Posterior cingulate gyrus (tissue), 11 donors: Measurements from ENCODE around the gene ARHGAP26.
A peak's percentile ranks its signal among the peaks of the same experiment; 100 is the strongest.

Source experiments
- DNase-seq, 10 donors: peaks; one replicate each; pipeline versions ENCODE4 v3.0.0 to v3.0.0-alpha.2; 2020 to 2021; ENCODE audit warnings: mixed read lengths in 3 of 10
- intact Hi-C: fragments of 100-400 bp; cut with DNase I; formaldehyde crosslinking; loops from one replicate; pipeline ENCODE4 v1.15.1; 2023

ARHGAP26 gene

GRCh38 chr5:142894315-142894714 is 124.1 kb downstream of the ARHGAP26 start:
- no peak for DNase-seq
- intact Hi-C loops: no loop called here

- intact Hi-C loops: no loop called here
- DNase-seq: no peak
Observed at GRCh38 chr5:142894749-142895148, 124.6 kb downstream of the ARHGAP26 start.

GRCh38 chr5:142896325-142897007 is 126.3 kb downstream of the ARHGAP26 start:
- intact Hi-C loops: no loop called here
- no peak for DNase-seq

GRCh38 chr5:142897328-142897727 is 127.2 kb downstream of the ARHGAP26 start:
- no peak for DNase-seq
- intact Hi-C loops: no loop called here

- DNase-seq: no peak
- intact Hi-C loops: no loop called here
Observed at GRCh38 chr5:142900927-142901326, 130.8 kb downstream of the ARHGAP26 start.

- no peak for DNase-seq
- intact Hi-C loops: no loop called here
Observed at GRCh38 chr5:142901476-142902185, 131.5 kb downstream of the ARHGAP26 start.

- no peak for DNase-seq
- intact Hi-C loops: no loop called here
Observed at GRCh38 chr5:142902186-142902965, 132.2 kb downstream of the ARHGAP26 start.

GRCh38 chr5:142904416-142904815 is 134.2 kb downstream of the ARHGAP26 start:
- DNase-seq: no peak
- intact Hi-C loops: no loop called here

- intact Hi-C loops: no loop called here
- no peak for DNase-seq
Observed at GRCh38 chr5:142905348-142905747, 135.2 kb downstream of the ARHGAP26 start.

- peak in 2 of 10 donors; percentile 9 to 16 for DNase-seq
Observed at GRCh38 chr5:142906863-142907671, 136.9 kb downstream of the ARHGAP26 start.

GRCh38 chr5:142908659-142909058 is 138.5 kb downstream of the ARHGAP26 start:
- DNase-seq: no peak
- intact Hi-C loops: no loop called here

More at GRCh38 chr5:142906863-142907671, 136.9 kb downstream of the ARHGAP26 start:
- intact Hi-C loops: no loop called here

- no peak for DNase-seq
- intact Hi-C loops: no loop called here
Observed at GRCh38 chr5:142910128-142910527, 140.0 kb downstream of the ARHGAP26 start.

- intact Hi-C loops: no loop called here
- DNase-seq: no peak
Observed at GRCh38 chr5:142911170-142911569, 141.0 kb downstream of the ARHGAP26 start.

- intact Hi-C loops: no loop called here
- DNase-seq: no peak
Observed at GRCh38 chr5:142911775-142912174, 141.6 kb downstream of the ARHGAP26 start.

- no peak for DNase-seq
- intact Hi-C loops: no loop called here
Observed at GRCh38 chr5:142913728-142914338, 143.7 kb downstream of the ARHGAP26 start.

GRCh38 chr5:142915038-142915437 is 144.9 kb downstream of the ARHGAP26 start:
- intact Hi-C loops: no loop called here
- no peak for DNase-seq

GRCh38 chr5:142915813-142916424 is 145.7 kb downstream of the ARHGAP26 start:
- intact Hi-C loops: no loop called here
- no peak for DNase-seq

GRCh38 chr5:142918959-142919635 is 148.9 kb downstream of the ARHGAP26 start:
- DNase-seq: no peak
- intact Hi-C loops: no loop called here
